Measurements from ENCODE around the gene ANKIB1.

DNA sequence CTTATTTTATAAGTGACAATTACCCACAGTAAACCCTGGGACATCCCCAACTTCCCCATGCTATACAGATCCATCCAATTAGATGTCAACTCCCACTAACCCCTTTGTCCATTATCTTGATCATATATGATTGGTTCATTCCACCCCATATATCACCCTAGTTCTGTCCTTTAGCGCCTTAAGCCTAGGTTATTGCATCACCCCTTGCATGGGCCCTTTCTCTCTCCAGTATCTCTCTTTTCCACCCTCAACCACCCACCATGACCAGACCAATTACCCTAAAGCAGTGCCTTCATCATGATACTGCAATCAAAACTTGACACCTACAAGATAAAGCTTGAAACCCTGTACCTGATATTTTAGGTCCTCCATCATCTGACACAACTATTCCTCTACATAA lies 163.6 kb downstream of the ANKIB1 start:
- TF ChIP-seq, protein P1, sequence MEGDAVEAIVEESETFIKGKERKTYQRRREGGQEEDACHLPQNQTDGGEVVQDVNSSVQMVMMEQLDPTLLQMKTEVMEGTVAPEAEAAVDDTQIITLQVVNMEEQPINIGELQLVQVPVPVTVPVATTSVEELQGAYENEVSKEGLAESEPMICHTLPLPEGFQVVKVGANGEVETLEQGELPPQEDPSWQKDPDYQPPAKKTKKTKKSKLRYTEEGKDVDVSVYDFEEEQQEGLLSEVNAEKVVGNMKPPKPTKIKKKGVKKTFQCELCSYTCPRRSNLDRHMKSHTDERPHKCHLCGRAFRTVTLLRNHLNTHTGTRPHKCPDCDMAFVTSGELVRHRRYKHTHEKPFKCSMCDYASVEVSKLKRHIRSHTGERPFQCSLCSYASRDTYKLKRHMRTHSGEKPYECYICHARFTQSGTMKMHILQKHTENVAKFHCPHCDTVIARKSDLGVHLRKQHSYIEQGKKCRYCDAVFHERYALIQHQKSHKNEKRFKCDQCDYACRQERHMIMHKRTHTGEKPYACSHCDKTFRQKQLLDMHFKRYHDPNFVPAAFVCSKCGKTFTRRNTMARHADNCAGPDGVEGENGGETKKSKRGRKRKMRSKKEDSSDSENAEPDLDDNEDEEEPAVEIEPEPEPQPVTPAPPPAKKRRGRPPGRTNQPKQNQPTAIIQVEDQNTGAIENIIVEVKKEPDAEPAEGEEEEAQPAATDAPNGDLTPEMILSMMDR (IDR thresholded peaks at IDR 0.05) = no peak
- TF ChIP-seq EZH2phosphoT487 (IDR thresholded peaks at IDR 0.05) (no peak), EZH2 (IDR thresholded peaks at IDR 0.05) (no peak)

Data from neural progenitor cell (in vitro differentiated cells).